ENCODE data around the gene POLK.

DNA sequence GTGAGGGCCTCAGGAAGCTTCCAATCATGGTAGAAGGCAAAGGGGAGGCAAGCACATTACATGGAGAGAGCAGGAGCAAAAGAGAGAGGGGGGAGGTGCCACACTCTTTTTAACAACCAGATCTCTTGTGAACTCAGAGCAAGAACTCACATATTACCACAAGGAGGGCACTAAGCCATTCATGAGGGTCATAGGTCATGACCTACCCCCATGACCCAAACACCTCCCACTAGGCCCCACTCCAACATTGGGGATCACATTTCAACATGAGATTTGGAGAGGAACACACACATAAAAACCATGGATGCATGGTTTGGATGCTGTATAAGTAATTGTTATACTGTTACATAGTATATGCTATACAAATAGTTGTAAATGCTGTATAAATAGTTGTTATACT, 17.5 kb downstream of the POLK start:
- TF ChIP-seq, protein P1, sequence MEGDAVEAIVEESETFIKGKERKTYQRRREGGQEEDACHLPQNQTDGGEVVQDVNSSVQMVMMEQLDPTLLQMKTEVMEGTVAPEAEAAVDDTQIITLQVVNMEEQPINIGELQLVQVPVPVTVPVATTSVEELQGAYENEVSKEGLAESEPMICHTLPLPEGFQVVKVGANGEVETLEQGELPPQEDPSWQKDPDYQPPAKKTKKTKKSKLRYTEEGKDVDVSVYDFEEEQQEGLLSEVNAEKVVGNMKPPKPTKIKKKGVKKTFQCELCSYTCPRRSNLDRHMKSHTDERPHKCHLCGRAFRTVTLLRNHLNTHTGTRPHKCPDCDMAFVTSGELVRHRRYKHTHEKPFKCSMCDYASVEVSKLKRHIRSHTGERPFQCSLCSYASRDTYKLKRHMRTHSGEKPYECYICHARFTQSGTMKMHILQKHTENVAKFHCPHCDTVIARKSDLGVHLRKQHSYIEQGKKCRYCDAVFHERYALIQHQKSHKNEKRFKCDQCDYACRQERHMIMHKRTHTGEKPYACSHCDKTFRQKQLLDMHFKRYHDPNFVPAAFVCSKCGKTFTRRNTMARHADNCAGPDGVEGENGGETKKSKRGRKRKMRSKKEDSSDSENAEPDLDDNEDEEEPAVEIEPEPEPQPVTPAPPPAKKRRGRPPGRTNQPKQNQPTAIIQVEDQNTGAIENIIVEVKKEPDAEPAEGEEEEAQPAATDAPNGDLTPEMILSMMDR (IDR thresholded peaks at IDR 0.05): no peak
- TF ChIP-seq POLR2A (IDR thresholded peaks at IDR 0.05) (no peak), POLR2AphosphoS5 (IDR thresholded peaks at IDR 0.05) (no peak)

Measured in breast epithelium (tissue), 3 donors.